ENCODE results near the gene DAPK3.

- TF ChIP-seq POLR2AphosphoS5 (IDR thresholded peaks at IDR 0.05; ENCODE audit: low read depth, low read length) (no peak), REST (IDR thresholded peaks at IDR 0.05; ENCODE audit: insufficient read depth in 1 of 2, low read depth in 2 of 2, low read length in 2 of 2) (no peak), SIN3A (IDR thresholded peaks at IDR 0.05; ENCODE audit: borderline replicate concordance, insufficient read depth, low read length) (no peak)
Observed at GRCh38 chr19:4012975-4013634, 42.2 kb upstream of the DAPK3 start.

All from PFSK-1 (cell line).